Smooth muscle cell (in vitro differentiated cells): ENCODE data around the gene CRYBG2. TPM values are rescaled to one million over a fixed set of nuclear protein-coding genes. Genes with fewer than 3 reads are reported as not detected.

Experiments
- DNase-seq: peaks from one replicate; lab custom pipeline; 2025; ENCODE audit not compliant: unreplicated experiment; lab: John Stamatoyannopoulos, UW
- H2AFZ ChIP-seq: fragments of 200-600 bp; sonication (generic); 2 replicates; pipeline ENCODE4 v1.6.0; 2016; ENCODE audit warnings: antibody characterized with exemption, low read depth, mild to moderate bottlenecking
- H3F3A ChIP-seq: fragments of 200-600 bp; sonication (generic); 2 replicates; pipeline ENCODE4 v1.6.0; 2017; ENCODE audit warnings: antibody characterized with exemption, low read depth
- H3K27ac ChIP-seq: fragments of 200-600 bp; sonication (generic); 2 replicates; pipeline ENCODE4 v1.5.1; 2016; ENCODE audit warnings: low read depth, mild to moderate bottlenecking
- H3K27me3 ChIP-seq: fragments of 200-600 bp; sonication (generic); 2 replicates; pipeline ENCODE4 v1.6.1; 2016; ENCODE audit warnings: low read depth, mild to moderate bottlenecking
- H3K36me3 ChIP-seq: fragments of 200-600 bp; sonication (generic); 2 replicates; pipeline ENCODE4 v1.5.1; 2016; ENCODE audit warnings: low read depth
- H3K4me1 ChIP-seq: fragments of 200-600 bp; sonication (generic); 2 replicates; pipeline ENCODE4 v1.5.1; 2016; ENCODE audit warnings: low read depth
- H3K4me2 ChIP-seq: fragments of 200-600 bp; sonication (generic); 2 replicates; pipeline ENCODE4 v1.6.0; 2016; ENCODE audit warnings: mild to moderate bottlenecking
- H3K4me3 ChIP-seq: fragments of 200-600 bp; sonication (generic); 2 replicates; pipeline ENCODE4 v1.5.1; 2016; ENCODE audit warnings: mild to moderate bottlenecking
- H3K79me2 ChIP-seq: fragments of 200-600 bp; sonication (generic); 2 replicates; pipeline ENCODE4 v1.6.0; 2016; ENCODE audit warnings: low read depth, mild to moderate bottlenecking
- H3K9ac ChIP-seq: fragments of 200-600 bp; sonication (generic); 2 replicates; pipeline ENCODE4 v1.6.0; 2016; ENCODE audit warnings: low read depth
- H3K9me3 ChIP-seq: fragments of 200-600 bp; sonication (generic); replicated peaks from 2 replicates; pipeline ENCODE4 v1.5.1; 2016; ENCODE audit warnings: low read depth
- H4K20me1 ChIP-seq: fragments of 200-600 bp; sonication (generic); 2 replicates; pipeline ENCODE4 v1.6.0; 2016; ENCODE audit warnings: low read depth
- CTCF ChIP-seq: fragments of 200-600 bp; sonication (generic); IDR thresholded peaks from 2 replicates; pipeline ENCODE4 v1.5.1; 2017; ENCODE audit warnings: borderline replicate concordance, mild to moderate bottlenecking, antibody characterized with exemption; ENCODE audit not compliant: insufficient read depth, poor library complexity, severe bottlenecking
- WGBS: methylation state at CpG from one replicate; pipeline ENCODE4 v1.1.7; 2016; ENCODE audit warnings: low lambda C conversion rate; 5-methylcytosine and 5-hydroxymethylcytosine counted together
- polyA plus RNA-seq: library from polyadenylated mRNA; unstranded; fragments of >200 nt; fragmentation: Nextera tagmentation; extraction: Ambion mirVana; gene quantifications from 2 replicates; pipeline ENCODE4 v1.2.1, GENCODE V29; 2016
- total RNA-seq: library from RNA; depleted of rRNA; stranded (reverse); fragments of >200 nt; gene quantifications from 2 replicates; pipeline ENCODE4 v1.2.3, GENCODE V29; 2014

CRYBG2 gene
- total and polyA plus RNA-seq, 2 experiments from 2014 or later = 4.1 to 9.5 TPM

GRCh38 chr1:26300578-26301275 is 53.2 kb downstream of the CRYBG2 start:
- WGBS = 91% methylated on average over 11 of the region's 11 CpGs

GRCh38 chr1:26297791-26298124 is 56.2 kb downstream of the CRYBG2 start:
- no peak overlapping the region for H3K9ac ChIP-seq
- no peaks in the 10 kb centered on the region for H3K9me3 ChIP-seq
- H3K79me2 ChIP-seq = no peaks in the 10 kb centered on the region
- no peaks in the 10 kb centered on the region for H3K27me3 ChIP-seq
- H4K20me1 ChIP-seq = no peaks in the 10 kb centered on the region
- H3K4me3 ChIP-seq = no peak overlapping the region
- H2AFZ ChIP-seq = no peak overlapping the region
- H3F3A ChIP-seq = no peaks in the 10 kb centered on the region
- no peak for TF ChIP-seq CTCF
- no peaks in the 10 kb centered on the region for H3K4me1 ChIP-seq
- no peaks in the 10 kb centered on the region for H3K36me3 ChIP-seq
- H3K4me2 ChIP-seq = no peak overlapping the region
- H3K27ac ChIP-seq = no peak overlapping the region
- no peak for DNase-seq
- 77% methylated on average over 6 of the region's 6 CpGs for WGBS

More at GRCh38 chr1:26300578-26301275, 53.2 kb downstream of the CRYBG2 start:
- no peak for TF ChIP-seq CTCF
- Histone ChIP-seq H3F3A (no peaks in the 10 kb centered on the region), H4K20me1 (no peaks in the 10 kb centered on the region), H3K27me3 (no peaks in the 10 kb centered on the region), H3K4me1 (peaks cover 2% of the 10 kb centered on the region), H3K4me2 (no peak overlapping the region), H3K27ac (no peak overlapping the region), H3K9ac (no peak overlapping the region), H3K79me2 (no peaks in the 10 kb centered on the region), H2AFZ (no peak overlapping the region), H3K36me3 (no peaks in the 10 kb centered on the region), H3K9me3 (no peaks in the 10 kb centered on the region), H3K4me3 (no peak overlapping the region)
- DNase-seq = no peak

DNA sequence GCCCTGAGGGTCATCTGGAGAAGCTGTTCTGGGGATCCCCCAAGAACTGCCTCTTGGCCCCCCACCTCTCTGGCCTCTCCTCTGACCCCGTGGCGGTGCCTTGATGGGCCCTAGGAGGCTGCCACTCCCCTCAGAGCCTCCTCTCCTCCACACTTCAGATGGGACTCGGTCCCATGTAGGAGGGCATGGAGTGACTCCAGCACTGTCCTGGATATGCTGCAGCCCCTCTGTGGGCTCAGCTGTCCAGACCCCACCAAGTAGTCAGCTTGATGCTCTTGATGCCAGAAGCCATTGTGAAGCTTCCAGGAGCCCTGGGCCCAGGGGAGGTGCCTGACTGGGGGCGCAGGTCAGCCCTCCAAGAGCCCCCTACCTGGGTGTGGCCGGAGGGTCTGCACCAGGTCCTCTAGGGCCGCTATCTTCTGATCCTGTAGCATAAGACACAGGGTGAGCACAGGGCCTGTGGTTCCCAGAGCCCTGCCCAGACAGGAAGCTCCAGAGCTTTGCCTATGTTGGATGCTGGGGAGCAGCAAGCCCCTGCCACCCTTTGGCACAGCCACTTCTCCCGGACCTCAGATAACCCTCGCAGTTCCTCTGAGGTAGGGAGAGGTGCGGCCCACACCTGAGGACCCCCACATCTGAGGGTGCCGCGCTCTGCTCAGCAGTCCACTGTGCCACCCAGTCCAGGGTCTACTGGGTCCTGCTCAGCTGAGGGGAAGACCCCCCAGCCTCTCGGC is 56.7 kb downstream of the CRYBG2 start:
- TF ChIP-seq CTCF = no peak
- Histone ChIP-seq H4K20me1 (no peaks in the 10 kb centered on the region), H3K9me3 (no peaks in the 10 kb centered on the region), H3K79me2 (no peaks in the 10 kb centered on the region), H3K4me2 (no peak overlapping the region), H3K4me1 (no peaks in the 10 kb centered on the region), H3K36me3 (no peaks in the 10 kb centered on the region), H3F3A (no peaks in the 10 kb centered on the region), H2AFZ (no peak overlapping the region), H3K27ac (no peak overlapping the region), H3K4me3 (no peak overlapping the region), H3K27me3 (no peaks in the 10 kb centered on the region), H3K9ac (no peak overlapping the region)
- no peak for DNase-seq
- 98% methylated on average over 12 of the region's 12 CpGs for WGBS
